ENCODE measurements around the gene TMEM132D. TPM values are rescaled to one million over a fixed set of nuclear protein-coding genes. Genes with fewer than 3 reads are reported as not detected.

Gene TMEM132D
- total RNA-seq, 4 donors from 2014 or later: 0.15 to 0.94 TPM; not detected in 2

DNA sequence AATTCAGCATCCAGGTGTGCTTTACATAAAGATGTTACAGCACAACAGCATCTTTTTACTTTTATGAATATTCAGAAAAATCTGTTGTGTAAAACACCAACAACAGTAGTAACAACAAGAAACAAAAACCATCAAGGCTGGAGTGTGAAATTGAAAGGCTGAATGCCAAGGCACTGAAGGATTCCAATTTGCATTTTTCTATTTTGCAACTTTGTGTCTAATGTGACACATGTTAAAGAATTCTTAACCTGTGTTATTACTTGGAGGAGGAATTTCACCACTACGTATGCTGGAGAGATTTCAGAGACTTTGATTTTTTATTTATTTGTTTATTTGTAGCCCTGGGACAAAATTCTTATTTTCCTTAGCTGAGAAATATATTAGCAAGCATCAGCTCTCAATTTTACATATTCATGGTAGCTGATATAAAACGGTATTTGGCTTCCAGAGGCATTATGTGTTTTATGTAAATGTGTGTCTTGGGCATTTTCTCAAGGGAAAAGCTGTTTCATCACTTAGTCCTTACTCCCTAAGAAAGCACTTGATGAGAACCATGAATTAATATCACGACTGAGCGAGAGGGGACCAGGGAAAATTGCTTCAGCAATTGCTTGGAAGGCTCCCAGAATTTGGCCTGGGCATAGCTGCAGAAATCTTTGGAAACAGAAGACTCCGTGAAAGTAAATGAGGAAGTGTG is 475.4 kb downstream of the TMEM132D start:
- no peak for ATAC-seq
- no peak overlapping the region for H3K27ac ChIP-seq
- WGBS, 2 donors (ENCODE audit: low coverage in 1 of 2): 58 to 59% methylated on average over 4 to 5 of the region's 5 CpGs
- no peaks in the 10 kb centered on the region for H3K36me3 ChIP-seq
- H3K4me1 ChIP-seq: no peaks in the 10 kb centered on the region
- peaks cover 0 to 11% (median 0%) of the 10 kb centered on the region in 3 donors for H3K9me3 ChIP-seq
- peaks cover 7% of the 10 kb centered on the region for H3K27me3 ChIP-seq
- no peak for TF ChIP-seq POLR2AphosphoS5 (IDR thresholded peaks at IDR 0.05)
- no peak overlapping the region for H3K4me3 ChIP-seq

DNA sequence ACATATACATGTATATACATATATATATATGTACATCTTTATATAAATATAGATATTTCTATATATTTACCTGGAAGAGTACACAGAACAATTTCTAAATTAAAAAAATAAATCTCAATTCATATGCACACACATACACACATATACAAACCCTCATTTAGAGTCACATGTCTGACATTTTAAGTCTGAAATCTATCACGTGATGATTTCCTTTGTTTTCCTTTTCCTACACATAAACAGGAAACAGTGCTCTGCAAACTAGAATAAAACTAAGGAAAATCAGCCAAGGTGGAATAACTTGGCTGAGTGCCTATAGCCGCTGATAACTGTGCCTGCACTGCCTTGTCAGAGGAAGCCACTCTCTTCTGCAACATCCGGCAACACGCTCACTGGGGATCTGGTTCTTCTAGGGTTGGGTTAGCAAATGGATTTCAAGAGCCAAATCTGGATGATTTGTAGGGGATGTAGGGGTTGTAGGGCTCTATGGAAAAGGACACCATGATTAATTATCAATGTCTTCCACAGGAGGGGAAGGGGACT is 480.7 kb downstream of the TMEM132D start:
- Histone ChIP-seq H3K27ac (no peak overlapping the region), H3K36me3 (no peaks in the 10 kb centered on the region), H3K9me3 (peaks cover 0 to 8% (median 0%) of the 10 kb centered on the region in 3 donors), H3K27me3 (peaks cover 8% of the 10 kb centered on the region), H3K4me3 (no peak overlapping the region), H3K4me1 (no peaks in the 10 kb centered on the region)
- no peak for TF ChIP-seq POLR2A (IDR thresholded peaks at IDR 0.05)
- TF ChIP-seq POLR2AphosphoS5 (IDR thresholded peaks at IDR 0.05): no peak
- TF ChIP-seq, protein P1, sequence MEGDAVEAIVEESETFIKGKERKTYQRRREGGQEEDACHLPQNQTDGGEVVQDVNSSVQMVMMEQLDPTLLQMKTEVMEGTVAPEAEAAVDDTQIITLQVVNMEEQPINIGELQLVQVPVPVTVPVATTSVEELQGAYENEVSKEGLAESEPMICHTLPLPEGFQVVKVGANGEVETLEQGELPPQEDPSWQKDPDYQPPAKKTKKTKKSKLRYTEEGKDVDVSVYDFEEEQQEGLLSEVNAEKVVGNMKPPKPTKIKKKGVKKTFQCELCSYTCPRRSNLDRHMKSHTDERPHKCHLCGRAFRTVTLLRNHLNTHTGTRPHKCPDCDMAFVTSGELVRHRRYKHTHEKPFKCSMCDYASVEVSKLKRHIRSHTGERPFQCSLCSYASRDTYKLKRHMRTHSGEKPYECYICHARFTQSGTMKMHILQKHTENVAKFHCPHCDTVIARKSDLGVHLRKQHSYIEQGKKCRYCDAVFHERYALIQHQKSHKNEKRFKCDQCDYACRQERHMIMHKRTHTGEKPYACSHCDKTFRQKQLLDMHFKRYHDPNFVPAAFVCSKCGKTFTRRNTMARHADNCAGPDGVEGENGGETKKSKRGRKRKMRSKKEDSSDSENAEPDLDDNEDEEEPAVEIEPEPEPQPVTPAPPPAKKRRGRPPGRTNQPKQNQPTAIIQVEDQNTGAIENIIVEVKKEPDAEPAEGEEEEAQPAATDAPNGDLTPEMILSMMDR (IDR thresholded peaks at IDR 0.05): no peak
- TF ChIP-seq EP300 (IDR thresholded peaks at IDR 0.05): no peak
- 47 to 59% methylated on average over 4 of the region's 4 CpGs for WGBS, 2 donors (ENCODE audit: low coverage in 1 of 2)
- no peak for ATAC-seq

- WGBS, 2 donors (ENCODE audit: low coverage in 1 of 2): 59 to 60% methylated on average over 2 of the region's 2 CpGs
- TF ChIP-seq POLR2AphosphoS5 (IDR thresholded peaks at IDR 0.05) (no peak), POLR2A (IDR thresholded peaks at IDR 0.05) (no peak), EP300 (IDR thresholded peaks at IDR 0.05) (no peak)
- TF ChIP-seq, protein P1 (IDR thresholded peaks at IDR 0.05): no peak
- no peaks in the 10 kb centered on the region for H3K27me3 ChIP-seq
- no peaks in the 10 kb centered on the region for H3K9me3 ChIP-seq
- no peak overlapping the region for H3K4me3 ChIP-seq
- no peaks in the 10 kb centered on the region for H3K4me1 ChIP-seq
- ATAC-seq: no peak
- H3K36me3 ChIP-seq: no peaks in the 10 kb centered on the region
- no peak overlapping the region for H3K27ac ChIP-seq
Measured at GRCh38 chr12:129413295-129413694, 490.5 kb downstream of the TMEM132D start.

- no peak overlapping the region for H3K27ac ChIP-seq
- no peak overlapping the region for H3K4me3 ChIP-seq
- no peaks in the 10 kb centered on the region for H3K36me3 ChIP-seq
- no peaks in the 10 kb centered on the region for H3K4me1 ChIP-seq
- WGBS, 2 donors (ENCODE audit: low coverage in 1 of 2): 75 to 78% methylated on average over 8 of the region's 8 CpGs
- ATAC-seq: no peak
- peaks cover 0 to 3% (median 0%) of the 10 kb centered on the region in 3 donors for H3K9me3 ChIP-seq
- H3K27me3 ChIP-seq: no peaks in the 10 kb centered on the region
- TF ChIP-seq POLR2AphosphoS5 (IDR thresholded peaks at IDR 0.05) (no peak), EP300 (IDR thresholded peaks at IDR 0.05) (no peak), POLR2A (IDR thresholded peaks at IDR 0.05) (no peak)
- TF ChIP-seq, protein P1 (IDR thresholded peaks at IDR 0.05): no peak
Measured at GRCh38 chr12:129409281-129409680, 494.5 kb downstream of the TMEM132D start.

GRCh38 chr12:129404556-129404955 is 499.3 kb downstream of the TMEM132D start:
- Histone ChIP-seq H3K27me3 (no peaks in the 10 kb centered on the region), H3K4me3 (no peak overlapping the region), H3K4me1 (no peaks in the 10 kb centered on the region), H3K27ac (no peak overlapping the region), H3K9me3 (peaks cover 0 to 9% (median 0%) of the 10 kb centered on the region in 3 donors), H3K36me3 (no peaks in the 10 kb centered on the region)
- TF ChIP-seq POLR2AphosphoS5 (IDR thresholded peaks at IDR 0.05): no peak
- TF ChIP-seq POLR2A (IDR thresholded peaks at IDR 0.05): no peak
- TF ChIP-seq, protein P1 (IDR thresholded peaks at IDR 0.05): no peak
- TF ChIP-seq EP300 (IDR thresholded peaks at IDR 0.05): no peak
- no peak for ATAC-seq
- 25 to 33% methylated on average over 4 of the region's 4 CpGs for WGBS, 2 donors (ENCODE audit: low coverage in 1 of 2)

All from gastroesophageal sphincter (tissue), 4 donors.